ENCODE measurements around the gene PFDN1.

- TF ChIP-seq, protein P1, sequence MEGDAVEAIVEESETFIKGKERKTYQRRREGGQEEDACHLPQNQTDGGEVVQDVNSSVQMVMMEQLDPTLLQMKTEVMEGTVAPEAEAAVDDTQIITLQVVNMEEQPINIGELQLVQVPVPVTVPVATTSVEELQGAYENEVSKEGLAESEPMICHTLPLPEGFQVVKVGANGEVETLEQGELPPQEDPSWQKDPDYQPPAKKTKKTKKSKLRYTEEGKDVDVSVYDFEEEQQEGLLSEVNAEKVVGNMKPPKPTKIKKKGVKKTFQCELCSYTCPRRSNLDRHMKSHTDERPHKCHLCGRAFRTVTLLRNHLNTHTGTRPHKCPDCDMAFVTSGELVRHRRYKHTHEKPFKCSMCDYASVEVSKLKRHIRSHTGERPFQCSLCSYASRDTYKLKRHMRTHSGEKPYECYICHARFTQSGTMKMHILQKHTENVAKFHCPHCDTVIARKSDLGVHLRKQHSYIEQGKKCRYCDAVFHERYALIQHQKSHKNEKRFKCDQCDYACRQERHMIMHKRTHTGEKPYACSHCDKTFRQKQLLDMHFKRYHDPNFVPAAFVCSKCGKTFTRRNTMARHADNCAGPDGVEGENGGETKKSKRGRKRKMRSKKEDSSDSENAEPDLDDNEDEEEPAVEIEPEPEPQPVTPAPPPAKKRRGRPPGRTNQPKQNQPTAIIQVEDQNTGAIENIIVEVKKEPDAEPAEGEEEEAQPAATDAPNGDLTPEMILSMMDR (conservative IDR thresholded peaks at IDR 0.05): no peak
- TF ChIP-seq EZH2 (IDR thresholded peaks at IDR 0.05; ENCODE audit: low read depth): no peak
These were observed 37.1 kb downstream of the PFDN1 start for GRCh38 chr5:140265845-140266244.
